Kidney (tissue), 14 donors: ENCODE measurements around the gene GAR1. TPM values are rescaled to one million over a fixed set of nuclear protein-coding genes. Genes with fewer than 3 reads are reported as not detected.
"Not testable (repeated sequence)": the region's sequence is repeated elsewhere in the genome, so short reads cannot be mapped to it uniquely, and the experiment has no call there.

ENCODE experiments used
- DNase-seq, 5 donors: peaks; one replicate each; pipeline ENCODE4 v3.0.0-alpha.2; 2013 to 2020
- FAIRE-seq: peaks from 2 replicates; lab custom pipeline; 2012; peaks lifted over from hg19 to GRCh38; lab: Jason Lieb, UNC
- H3K27ac ChIP-seq, 2 donors: one replicate each; pipeline ENCODE4 v1.7.0; 2013; ENCODE audit warnings: low read depth in 2 of 2, low read length in 2 of 2, inconsistent platforms in 1 of 2
- H3K27me3 ChIP-seq: one replicate; pipeline ENCODE4 v1.7.1; 2013; ENCODE audit warnings: low read length, inconsistent platforms; ENCODE audit not compliant: control insufficient read depth, insufficient read depth
- H3K36me3 ChIP-seq, 3 donors: one replicate each; pipeline versions ENCODE4 v1.7.0 to v1.7.1; 2013; ENCODE audit warnings: low read length in 3 of 3, control low read depth in 1 of 3, inconsistent platforms in 1 of 3; ENCODE audit not compliant: insufficient read depth in 3 of 3, control insufficient read depth in 2 of 3
- H3K4me1 ChIP-seq, 3 donors: one replicate each; pipeline versions ENCODE4 v1.7.0 to v1.7.1; 2013; ENCODE audit warnings: low read length in 3 of 3, inconsistent platforms in 1 of 3, low read depth in 1 of 3; ENCODE audit not compliant: control insufficient read depth in 2 of 3, insufficient read depth in 2 of 3
- H3K4me3 ChIP-seq, 3 donors: one replicate each; pipeline versions ENCODE4 v1.7.0 to v1.8.1; 2013; ENCODE audit warnings: low read length in 3 of 3, control low read depth in 1 of 3, inconsistent platforms in 1 of 3
- H3K9ac ChIP-seq, 3 donors: one replicate each; pipeline versions ENCODE4 v1.7.0 to v1.7.1; 2013; ENCODE audit warnings: low read length in 3 of 3, control low read depth in 1 of 3, inconsistent platforms in 1 of 3
- H3K9me3 ChIP-seq, 3 donors: one replicate each; pipeline versions ENCODE4 v1.7.0 to v1.7.1; 2013; ENCODE audit warnings: low read length in 3 of 3, control low read depth in 1 of 3, inconsistent platforms in 1 of 3; ENCODE audit not compliant: control insufficient read depth in 2 of 3, insufficient read depth in 1 of 3
- CTCF ChIP-seq: IDR thresholded peaks from 3 replicates; pipeline ENCODE4 v1.5.1; 2012; ENCODE audit warnings: mild to moderate bottlenecking, moderate library complexity, borderline replicate concordance; ENCODE audit not compliant: insufficient read depth; ENCODE audit errors: extremely low read depth
- intact Hi-C: fragments of 100-400 bp; cut with DNase I; formaldehyde crosslinking; loops from one replicate; pipeline ENCODE4 v1.11.1; 2022
- polyA plus RNA-seq: library from polyadenylated mRNA; stranded (reverse); fragments of 350-450 nt; fragmentation: Illumina TruSeq; extraction: RNeasy Lipid Tissue Mini Kit (QIAGEN cat#74804); gene quantifications from one replicate; pipeline ENCODE4 v1.2.3, GENCODE V29; 2014; ENCODE audit warnings: low read depth, low replicate concordance; ENCODE audit not compliant: insufficient read depth
- total RNA-seq: library from RNA; stranded (reverse); fragmentation: NEBNext Ultra II Directional; extraction: Animal tissue kit (Norgen Biotek cat#: 25700); gene quantifications from one replicate; pipeline ENCODE4 v1.2.1, GENCODE V29; 2021
- donor health status: control.
- donor health status: control.
- donor health status: control.
- donor health status: control.
- donor health status: control.
- donor health status: DM: yes; HTN: yes; CAD: no.
- donor health status: Normal renal cell carcinoma (clear cell type).

GAR1 gene
- total and polyA plus RNA-seq, 2 donors from 2014 or later, result 14.9 to 21.0 TPM

- H3K4me3 ChIP-seq, result peak overlapping the region in 1 of 3 donors; percentile 9
- H3K9ac ChIP-seq, result no peak overlapping the region
- intact Hi-C loops, result no loop called here
- H3K27me3 ChIP-seq, result no peaks in the 10 kb centered on the region
- no peaks in the 10 kb centered on the region for H3K36me3 ChIP-seq
- FAIRE-seq (no peak), DNase-seq (no peak)
- H3K9me3 ChIP-seq, result no peaks in the 10 kb centered on the region
- H3K27ac ChIP-seq, result no peak overlapping the region
- no peaks in the 10 kb centered on the region for H3K4me1 ChIP-seq
- no peak for TF ChIP-seq CTCF
Observed at GRCh38 chr4:109848501-109848900, 32.9 kb downstream of the GAR1 start.

GRCh38 chr4:109850601-109851000 is 35.0 kb downstream of the GAR1 start:
- H3K9me3 ChIP-seq, result no peaks in the 10 kb centered on the region
- FAIRE-seq (no peak), DNase-seq (no peak)
- H3K36me3 ChIP-seq, result no peaks in the 10 kb centered on the region
- H3K27ac ChIP-seq, result peak overlapping the region; percentile 5 to 17
- H3K4me3 ChIP-seq, result no peak overlapping the region
- H3K4me1 ChIP-seq, result no peaks in the 10 kb centered on the region
- intact Hi-C loops, result no loop called here
- no peaks in the 10 kb centered on the region for H3K27me3 ChIP-seq
- TF ChIP-seq CTCF, result no peak
- no peak overlapping the region for H3K9ac ChIP-seq

- H3K36me3 ChIP-seq, FAIRE-seq, H3K4me1 ChIP-seq, intact Hi-C loops, DNase-seq, H3K4me3 ChIP-seq, H3K9ac ChIP-seq, H3K27ac ChIP-seq, H3K27me3 ChIP-seq: not testable (repeated sequence)
- peaks cover 0 to 12% (median 2%) of the 10 kb centered on the region in 3 donors for H3K9me3 ChIP-seq
Observed at GRCh38 chr4:109859426-109860300, 44.1 kb downstream of the GAR1 start.

GRCh38 chr4:109861271-109861670 is 45.7 kb downstream of the GAR1 start:
- Histone ChIP-seq H3K4me3 (no peak overlapping the region), H3K27ac (no peak overlapping the region), H3K9ac (no peak overlapping the region), H3K27me3 (no peaks in the 10 kb centered on the region), H3K9me3 (peaks cover 0 to 12% (median 2%) of the 10 kb centered on the region in 3 donors), H3K4me1 (no peaks in the 10 kb centered on the region), H3K36me3 (no peaks in the 10 kb centered on the region)
- intact Hi-C loops, result no loop called here
- no peak for TF ChIP-seq CTCF
- DNase-seq (no peak), FAIRE-seq (no peak)
